GM19455 (cell line): ENCODE data around the gene ENC1.
"Not testable (repeated sequence)": the region's sequence is repeated elsewhere in the genome, so short reads cannot be mapped to it uniquely, and the experiment has no call there.

Experiments used
- ATAC-seq: cut with Tn5 transposase; IDR thresholded peaks from one replicate; pipeline ENCODE4 v1.9.1; 2021; ENCODE audit not compliant: unreplicated experiment

Gene ENC1

GRCh38 chr5:74640450-74640953 lies at the start of gene ENC1:
TSS of gene ENC1 (minus strand) at chr5:74640728. CDS start at chr5:74636485, 4,243 bp downstream.
- peak; percentile 76 for ATAC-seq

DNA sequence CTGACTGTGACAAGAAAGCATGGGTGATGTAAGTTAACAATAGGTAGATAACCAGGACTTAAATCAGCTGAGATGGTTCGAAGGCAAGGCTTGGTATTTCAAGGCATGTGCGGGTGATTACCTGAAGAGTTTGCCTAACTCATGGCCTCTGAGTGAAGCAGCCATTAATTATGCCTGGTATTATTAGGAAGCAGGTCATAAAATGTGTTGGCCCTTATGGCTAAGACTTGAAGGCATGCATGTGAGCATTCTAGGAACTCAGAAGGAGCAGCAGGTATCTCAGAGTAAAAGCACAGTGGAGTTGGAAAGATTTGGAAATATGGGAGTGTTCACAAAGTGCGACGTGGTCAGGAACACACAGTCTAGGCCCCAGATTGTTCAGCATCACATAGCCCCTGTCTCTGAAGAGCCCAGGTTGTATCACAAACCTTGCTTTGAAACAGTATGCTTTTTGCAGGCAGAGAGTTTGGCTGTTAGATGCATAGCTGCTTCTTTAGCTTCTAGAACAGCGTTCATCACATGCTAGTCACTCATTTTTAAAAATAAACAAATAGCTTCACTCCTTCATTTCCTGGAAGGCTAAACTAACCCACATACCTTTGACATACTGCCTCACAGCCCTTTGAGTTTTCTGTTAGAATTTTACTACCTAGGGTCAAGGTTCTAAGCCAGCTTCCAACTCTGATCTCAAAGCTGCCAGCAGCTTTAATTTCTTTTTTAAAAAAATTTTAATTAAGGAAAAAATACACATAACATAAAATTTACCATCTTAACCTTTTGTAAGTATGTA lies 46.6 kb upstream of the ENC1 start:
- no peak for ATAC-seq

GRCh38 chr5:74685979-74686631 lies 45.6 kb upstream of the ENC1 start:
- ATAC-seq, result peak; percentile 48

- peak; percentile 74 for ATAC-seq
Observed at GRCh38 chr5:74684900-74685851, 44.6 kb upstream of the ENC1 start, which contains the start of gene HEXB. TSS of gene HEXB (plus strand) at chr5:74685233. CDS start at chr5:74685261, 28 bp downstream.

GRCh38 chr5:74679966-74680365 lies 39.4 kb upstream of the ENC1 start:
- no peak for ATAC-seq

DNA sequence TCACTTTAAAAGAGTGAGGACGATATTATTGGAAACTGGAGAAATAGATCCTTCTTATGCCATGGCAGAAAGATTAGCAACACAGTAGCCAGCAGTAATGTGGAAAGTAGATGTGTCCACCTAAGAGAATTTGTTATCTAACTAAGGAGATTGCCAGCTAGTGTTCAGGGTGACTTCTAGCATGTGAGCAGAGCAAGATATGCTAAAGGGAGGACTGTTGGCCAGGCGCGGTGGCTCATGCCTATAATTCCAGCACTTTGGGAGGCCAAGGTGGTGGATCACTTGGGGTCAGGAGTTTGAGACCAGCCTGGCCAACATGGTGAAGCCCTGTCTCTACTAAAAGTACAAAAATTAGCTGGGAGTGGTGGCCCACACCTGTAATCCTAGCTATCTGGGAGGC lies 38.8 kb upstream of the ENC1 start:
- ATAC-seq, result not testable (repeated sequence)

GRCh38 chr5:74678123-74678522 lies 37.6 kb upstream of the ENC1 start:
- not testable (repeated sequence) for ATAC-seq

DNA sequence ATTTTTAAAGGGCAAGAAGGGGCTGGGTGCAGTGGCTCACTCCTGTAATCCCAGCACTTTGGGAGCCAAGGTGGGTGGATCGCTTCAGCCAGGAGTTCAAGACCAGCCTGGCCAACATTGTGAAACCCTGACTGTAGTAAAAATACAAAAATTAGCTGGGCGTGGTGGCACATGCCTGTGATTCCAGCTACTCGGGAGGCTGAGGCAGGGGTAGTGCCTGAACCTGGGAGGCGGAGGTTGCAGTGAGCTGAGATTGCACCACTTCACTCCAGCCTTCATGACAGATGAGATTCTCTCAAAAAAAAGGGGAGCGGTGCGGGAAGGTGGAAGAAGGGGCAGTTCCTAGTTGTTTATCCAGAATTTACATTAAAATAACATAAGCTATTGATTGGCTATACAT lies 35.9 kb upstream of the ENC1 start:
- ATAC-seq, result not testable (repeated sequence)

- no peak for ATAC-seq
Observed at GRCh38 chr5:74673011-74673790, 32.7 kb upstream of the ENC1 start.

DNA sequence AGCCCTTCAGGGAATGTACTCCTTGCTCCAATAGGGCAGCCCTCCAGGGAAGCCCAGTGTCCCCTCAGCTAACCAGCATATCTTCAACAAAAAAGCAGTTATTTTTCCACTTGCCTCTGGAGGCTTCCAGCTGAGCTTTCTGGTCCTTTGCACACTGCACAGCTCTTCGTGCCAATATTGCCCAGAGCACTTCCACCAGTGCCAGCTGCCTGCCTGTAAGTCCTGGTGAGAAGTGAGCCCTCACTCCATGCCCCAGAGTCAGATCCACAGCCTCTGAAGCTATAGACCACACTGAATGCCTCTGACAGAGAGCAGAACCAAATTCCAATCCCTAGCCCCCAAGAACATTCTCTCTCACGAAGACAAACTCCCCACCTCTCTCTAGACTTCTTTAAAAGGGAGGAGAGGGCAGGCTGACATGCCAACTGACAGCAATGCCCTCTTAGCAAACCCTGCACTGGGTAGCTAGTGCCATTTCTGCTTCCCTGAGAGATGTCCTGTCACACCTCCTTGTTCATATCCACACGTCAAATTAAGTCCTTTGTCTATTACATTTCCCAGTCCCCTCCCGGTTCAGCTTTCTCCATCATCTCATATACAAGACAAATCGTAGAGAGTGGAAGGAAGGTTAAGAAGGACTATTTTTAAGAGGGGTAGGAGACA lies 31.8 kb upstream of the ENC1 start:
- no peak for ATAC-seq

- ATAC-seq, result no peak
Observed at GRCh38 chr5:74670396-74671038, 30.0 kb upstream of the ENC1 start.

GRCh38 chr5:74669821-74670220 lies 29.3 kb upstream of the ENC1 start:
- ATAC-seq, result no peak

DNA sequence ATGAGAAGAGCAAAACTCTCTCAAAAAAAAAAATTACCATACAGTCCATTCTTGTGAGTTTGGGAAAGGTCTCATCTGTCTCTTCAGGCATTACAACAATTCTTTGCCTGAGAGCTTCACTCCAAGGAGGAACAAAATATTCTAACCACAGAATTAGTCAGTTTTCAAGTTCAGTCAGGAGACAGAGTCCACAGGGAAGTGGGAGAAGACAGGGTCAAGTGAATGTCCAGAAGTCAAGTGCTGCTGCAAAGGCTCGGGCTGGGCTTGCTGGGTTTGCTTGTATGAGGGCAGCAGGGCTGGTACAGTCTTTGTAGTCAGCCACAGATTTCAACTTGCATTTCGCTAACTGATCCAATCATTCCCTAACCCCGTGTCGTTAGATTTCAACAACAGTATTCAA lies 26.9 kb upstream of the ENC1 start:
- ATAC-seq, result no peak

GRCh38 chr5:74665816-74666215 lies 25.3 kb upstream of the ENC1 start:
- ATAC-seq, result no peak

GRCh38 chr5:74665273-74665672 lies 24.7 kb upstream of the ENC1 start:
- no peak for ATAC-seq

DNA sequence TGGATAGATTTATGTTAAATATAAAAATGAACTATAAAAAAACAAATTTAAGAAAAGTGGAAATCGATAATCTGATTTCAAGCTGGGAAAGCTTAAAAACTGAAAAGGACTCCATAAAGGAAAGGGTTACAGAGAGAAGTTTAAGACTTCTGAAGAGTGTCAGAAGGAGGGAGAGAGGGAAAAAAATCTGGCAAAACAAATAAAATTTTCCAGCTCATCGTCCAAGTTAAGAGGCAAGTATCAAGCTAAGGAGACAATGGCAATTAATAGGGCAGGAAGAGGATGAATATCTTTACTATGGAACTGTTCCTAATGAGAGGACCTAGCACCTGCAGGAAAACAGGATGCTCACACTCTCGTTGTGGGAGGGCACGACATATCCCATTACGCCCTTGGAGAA lies 24.0 kb upstream of the ENC1 start:
- no peak for ATAC-seq

GRCh38 chr5:74660873-74661272 lies 20.3 kb upstream of the ENC1 start:
- no peak for ATAC-seq

GRCh38 chr5:74660140-74660539 lies 19.6 kb upstream of the ENC1 start:
- no peak for ATAC-seq

DNA sequence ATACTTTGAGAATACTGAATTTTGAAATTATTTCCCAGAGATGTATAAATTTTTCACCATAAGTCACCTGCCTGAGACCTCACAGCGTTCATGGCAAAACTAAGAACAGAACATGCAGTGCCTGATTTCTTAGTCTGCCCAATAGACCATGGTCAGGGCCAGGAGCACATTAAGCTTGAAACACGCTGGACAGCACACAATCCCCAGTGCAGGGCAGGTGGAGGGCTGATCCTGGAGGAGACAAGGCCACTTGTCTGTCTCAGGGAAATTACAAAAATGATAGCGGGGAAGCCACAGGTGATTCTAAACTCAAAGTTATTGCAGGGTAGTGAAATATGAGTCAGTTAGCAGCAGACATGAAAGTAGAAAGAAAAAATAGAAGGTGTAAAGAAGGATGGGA lies 18.6 kb upstream of the ENC1 start:
- ATAC-seq, result no peak
